K562 (cell line): ENCODE measurements around the gene CD248. TPM values are rescaled to one million over a fixed set of nuclear protein-coding genes. Genes with fewer than 3 reads are reported as not detected.

Source experiments
- ATAC-seq: fragments of 200-7000 bp; cut with Tn5 transposase; 3 replicates; pipeline ENCODE4 v1.9.1; 2020; ENCODE audit warnings: moderate library complexity
- BruUV-seq: library from RNA; stranded (reverse); fragments of 400-500 nt; replicated peaks from 2 replicates; lab custom pipeline; 2021; lab: Mats Ljungman, UMichigan
- CTCF ChIA-PET: fragments of 300-600 bp; formaldehyde crosslinking; extraction: SDS; loops from one replicate; lab custom pipeline; 2021; ENCODE audit warnings: low intra/inter-chr PET ratio; lab: Yijun Ruan, JAX
- POLR2A ChIA-PET: fragments of 300-600, 350-650 bp; sonication (Branson Sonifier 250); formaldehyde crosslinking; extraction: SDS; loops from one replicate; lab custom pipeline; 2021; ENCODE audit warnings: antibody characterized with exemption, inconsistent platforms; lab: Yijun Ruan, JAX
- DNase-seq, 4 experiments: peaks; one replicate each; pipeline versions ENCODE4 v3.0.0 to v3.0.0-alpha.2; 2011 to 2018; ENCODE audit warnings: low spot score in 3 of 4, mixed read lengths in 3 of 4; ENCODE audit errors: extremely low read depth in 1 of 4
- FAIRE-seq: peaks from 2 replicates; lab custom pipeline; 2011; peaks lifted over from hg19 to GRCh38; lab: Jason Lieb, UNC
- H2AFZ ChIP-seq: 2 replicates; pipeline ENCODE4 v1.6.0; 2011; ENCODE audit warnings: low read depth, low read length, control low read depth, inconsistent platforms
- H3K27ac ChIP-seq: fragments of 200-600 bp; 3 replicates; pipeline ENCODE4 v1.8.0; 2011; ENCODE audit warnings: low read depth, mild to moderate bottlenecking, control low read depth, inconsistent platforms, low read length, moderate library complexity, mixed read lengths; ENCODE audit errors: extremely low read depth
- H3K27me3 ChIP-seq, 2 experiments: fragments of 300-600 bp in 1 of 2; 2 replicates in 1 of 2; 3 replicates in 1 of 2; pipeline versions ENCODE4 v1.6.0 to v1.8.0; 2011; ENCODE audit warnings: inconsistent platforms in 2 of 2, low read length in 2 of 2, mild to moderate bottlenecking in 1 of 2, mixed read lengths in 1 of 2, moderate library complexity in 1 of 2; ENCODE audit not compliant: control insufficient read depth in 2 of 2, insufficient read depth in 2 of 2
- H3K36me3 ChIP-seq: fragments of 300-600 bp; 3 replicates; pipeline ENCODE4 v1.8.0; 2011; ENCODE audit warnings: mild to moderate bottlenecking, low read length, inconsistent platforms; ENCODE audit not compliant: control insufficient read depth, insufficient read depth
- H3K4me1 ChIP-seq, 2 experiments: fragments of 200-600 bp in 1 of 2; replicated peaks in 1 of 2; 2 replicates in 1 of 2; 3 replicates in 1 of 2; pipeline versions ENCODE4 v1.5.1 to v1.8.0; 2011; ENCODE audit warnings: inconsistent platforms in 2 of 2, low read length in 2 of 2, mild to moderate bottlenecking in 1 of 2, mixed read lengths in 1 of 2, moderate library complexity in 1 of 2; ENCODE audit not compliant: control insufficient read depth in 2 of 2, insufficient read depth in 2 of 2
- H3K4me2 ChIP-seq: 2 replicates; pipeline ENCODE4 v1.6.1; 2011; ENCODE audit warnings: low read length, control low read depth, inconsistent platforms, mixed read lengths; ENCODE audit not compliant: insufficient read depth
- H3K4me3 ChIP-seq: fragments of 200-600 bp; sonication (generic), shearing (Covaris generic); 2 replicates; pipeline ENCODE4 v1.5.1; 2016; ENCODE audit warnings: control low read depth, inconsistent platforms
- H3K79me2 ChIP-seq: fragments of 200-600 bp; 3 replicates; pipeline ENCODE4 v1.8.0; 2011; ENCODE audit warnings: low read length, inconsistent platforms; ENCODE audit not compliant: control insufficient read depth, insufficient read depth
- H3K9ac ChIP-seq, 2 experiments: 2 replicates each; pipeline versions ENCODE4 v1.6.0 to v1.6.1; 2011; ENCODE audit warnings: low read depth in 2 of 2, low read length in 2 of 2, control low read depth in 1 of 2, inconsistent platforms in 1 of 2, mild to moderate bottlenecking in 1 of 2, mixed read lengths in 1 of 2; ENCODE audit not compliant: insufficient read depth in 1 of 2
- H3K9me1 ChIP-seq: one replicate; pipeline ENCODE4 v1.6.0; 2011; ENCODE audit warnings: inconsistent platforms, mild to moderate bottlenecking, low read length, moderate library complexity; ENCODE audit not compliant: control insufficient read depth, insufficient read depth
- H3K9me3 ChIP-seq: replicated peaks from 2 replicates; pipeline ENCODE4 v1.5.1; 2011; ENCODE audit warnings: low read depth, low read length, inconsistent platforms; ENCODE audit not compliant: control insufficient read depth, insufficient read depth
- H4K20me1 ChIP-seq: replicated peaks from 2 replicates; pipeline ENCODE4 v1.6.1; 2011; ENCODE audit warnings: low read length, inconsistent platforms, mixed read lengths; ENCODE audit not compliant: control insufficient read depth, insufficient read depth
- BCOR ChIP-seq: fragments of 450-650 bp; IDR thresholded peaks from 2 replicates; pipeline ENCODE4 v1.6.1; 2016
- DIDO1 ChIP-seq: fragments of 450-650 bp; IDR thresholded peaks from 2 replicates; pipeline ENCODE4 v1.6.1; 2016; ENCODE audit warnings: low read depth, missing biosample characterization, missing genetic modification characterization
- KDM1A ChIP-seq, 2 experiments: fragments of 450-650 bp; IDR thresholded peaks; 2 replicates each; pipeline ENCODE4 v1.6.1; 2016; ENCODE audit warnings: mild to moderate bottlenecking in 2 of 2
- RBM25 ChIP-seq: fragments of 200-400 bp; formaldehyde crosslinking; IDR thresholded peaks from 2 replicates; pipeline ENCODE4 v1.6.1; 2018; ENCODE audit warnings: low read length, low read depth, moderate library complexity; ENCODE audit not compliant: severe bottlenecking
- RCOR1 ChIP-seq, 2 experiments: IDR thresholded peaks; 2 replicates each; pipeline ENCODE4 v1.6.1; 2012; ENCODE audit warnings: low read depth in 2 of 2, low read length in 2 of 2, borderline replicate concordance in 1 of 2, improper control_type of control experiment in 1 of 2
- SMARCA5 ChIP-seq: fragments of 450-650 bp; IDR thresholded peaks from 2 replicates; pipeline ENCODE4 v1.6.1; 2016
- TAL1 ChIP-seq: fragments of 450-650 bp; IDR thresholded peaks from 2 replicates; pipeline ENCODE4 v1.6.1; 2016; ENCODE audit warnings: mild to moderate bottlenecking
- ZNF121 ChIP-seq: sonication (generic); formaldehyde crosslinking; conservative IDR thresholded peaks from 2 replicates; pipeline ENCODE4 v1.8.0; 2022; ENCODE audit warnings: missing genetic modification reagents
- ZNF717 ChIP-seq: fragments of 250-450 bp; sonication (Bioruptor Pico); IDR thresholded peaks from 2 replicates; pipeline ENCODE4 v1.5.0; 2021
- WGBS: fragments of 100-300 bp; shearing (Covaris generic); methylation state at CpG from one replicate; pipeline ENCODE4 v1.1.6; 2016; ENCODE audit warnings: low coverage, mixed read lengths; ENCODE audit not compliant: insufficient coverage; ENCODE audit errors: missing lambda C conversion rate; 5-methylcytosine and 5-hydroxymethylcytosine counted together
- in situ Hi-C: fragments of 300-500 bp; cut with MboI; formaldehyde crosslinking; loops from 4 replicates; pipeline ENCODE4 v1.15.0; 2018; ENCODE audit warnings: inconsistent platforms, mixed read lengths
- intact Hi-C: fragments of 100-400 bp; cut with micrococcal nuclease; formaldehyde crosslinking; loops from 2 replicates; pipeline ENCODE4 v1.14.2; 2022
- polyA plus RNA-seq, 8 experiments: library from polyadenylated mRNA; depleted of rRNA in 4 of 8; stranded (reverse) in 5 of 8; unstranded in 3 of 8; fragments of >200 nt; fragmentation: Nextera tagmentation in 2 of 8; fragmentation: Illumina TruSeq in 1 of 8; extraction: Ambion mirVana in 2 of 8; extraction: Trizol in 1 of 8; gene quantifications; 2 replicates each; pipeline versions ENCODE4 v1.2.1 to v1.2.3, GENCODE V29; 2011 to 2014; ENCODE audit warnings: inconsistent platforms in 1 of 8, missing spikeins in 1 of 8
- total RNA-seq, 7 experiments: library from RNA; depleted of rRNA in 6 of 7; stranded (reverse); fragments of >200 nt in 6 of 7; fragmentation: Illumina TruSeq in 2 of 7; extraction: Trizol in 2 of 7; gene quantifications; 2 replicates each; pipeline versions ENCODE4 v1.2.1 to v1.2.3, GENCODE V29; 2011 to 2021; ENCODE audit warnings: low replicate concordance in 1 of 7
- TF ChIP-seq, protein P1 (sequence below): sonication (generic); formaldehyde crosslinking; IDR thresholded peaks from 2 replicates; pipeline ENCODE4 v1.8.0; 2022; ENCODE audit warnings: missing genetic modification reagents, mild to moderate bottlenecking, moderate library complexity, borderline replicate concordance
- TF ChIP-seq, protein P2 (sequence below): fragments of 250-450 bp; sonication (Bioruptor Pico); IDR thresholded peaks from 2 replicates; pipeline ENCODE4 v1.5.0; 2021; ENCODE audit warnings: mild to moderate bottlenecking, moderate library complexity

Gene CD248
- total and polyA plus RNA-seq, 9 of the 15 experiments (the other 6 are each of a cell fraction or from before 2014, with no cell fraction given) = 0.09 TPM; not detected in 8

DNA sequence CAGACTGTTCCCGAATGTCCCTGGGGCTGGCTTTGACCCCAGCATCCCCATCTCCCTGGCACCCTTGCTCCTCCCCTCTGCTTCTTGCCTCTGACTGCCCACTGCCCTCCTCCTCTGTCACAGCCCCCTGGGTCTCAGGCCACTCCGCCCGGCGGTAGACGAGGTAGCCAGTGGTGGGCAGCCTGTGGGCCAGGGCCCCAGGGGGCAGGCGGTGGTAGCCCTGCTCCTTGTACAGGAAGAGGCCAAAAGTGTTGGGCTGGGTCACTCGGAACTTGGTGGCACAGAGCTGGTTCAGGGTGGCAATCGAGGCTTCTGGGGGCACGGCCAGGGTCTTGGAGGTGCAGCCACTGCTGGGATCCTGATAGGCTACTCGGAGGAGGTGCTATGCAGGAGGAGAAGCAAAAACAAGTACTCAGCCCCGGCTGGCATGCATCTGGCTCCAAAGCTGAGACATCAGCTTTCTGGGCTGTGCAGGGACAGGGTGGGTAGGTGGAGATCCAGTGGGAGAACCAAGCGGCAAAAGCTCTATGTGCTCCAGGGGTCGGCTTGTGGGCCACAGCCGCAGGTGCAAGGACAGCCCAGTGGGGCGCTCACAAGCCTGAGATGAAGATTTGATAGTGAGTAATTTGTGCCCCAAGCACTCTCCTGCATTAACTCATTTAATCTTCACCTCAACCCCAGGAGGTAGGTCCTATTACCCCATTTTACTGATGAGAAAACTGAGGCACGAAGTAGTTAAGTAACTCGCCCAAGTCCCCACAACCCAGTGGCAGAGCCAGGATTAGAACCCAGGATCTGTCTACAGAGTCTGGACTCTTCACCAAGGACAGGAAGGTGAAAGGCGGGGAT lies 15.8 kb upstream of the CD248 start:
- no peaks in the 10 kb centered on the region for H3K9me1 ChIP-seq
- DNase-seq (no peak), ATAC-seq (no peak), FAIRE-seq (no peak)
- H3K27me3 ChIP-seq = no peaks in the 10 kb centered on the region
- peak overlapping the region in 1 of 2 experiments; percentile 61; a peak in 2 of 4 replicates for H3K9ac ChIP-seq
- H3K27ac ChIP-seq = no peak overlapping the region
- ChIA-PET POLR2A (interaction anchor here (0.9 to 1.5 kb wide), 3 partner anchors 9 to 24 kb away, joined by 3 to 6 read pairs (median 4); no protein-coding TSS in a partner anchor), CTCF (interaction anchor here (0.9 kb wide), 1 partner anchor 76 kb away, joined by 3 read pairs; no protein-coding TSS in a partner anchor)
- H3K4me3 ChIP-seq = no peak overlapping the region
- no peaks in the 10 kb centered on the region for H3K79me2 ChIP-seq
- WGBS = 43% methylated on average over 17 of the region's 18 CpGs
- 0 out of 2 replicates have a peak, but pooled peaks cover 3% of the 10 kb centered on the region for H4K20me1 ChIP-seq
- H3K4me1 ChIP-seq = peaks cover 27 to 80% of the 10 kb centered on the region in 2 experiments
- no peak overlapping the region for H2AFZ ChIP-seq
- no TSS peak for BruUV-seq
- TF ChIP-seq ZNF121 (CRISPR knock-in tag) (peak; percentile 49), SMARCA5 (peak; percentile 33; the same call in 1 of the 2 replicates), KDM1A (IDR thresholded peaks at IDR 0.05) (0 out of 4 replicates have a peak, but pooled peaks of 1 of the 2 experiments have one; percentile 41), TAL1 (no peak), ZNF717 (CRISPR knock-in tag) (no peak), BCOR (peak; percentile 74), RBM25 (peak; percentile 74), RCOR1 (IDR thresholded peaks at IDR 0.05; ENCODE audit: borderline replicate concordance in 1 of 2, low read depth in 2 of 2, low read length in 2 of 2) (peak in 1 of 2 experiments; percentile 17; a peak in 1 of 4 replicates), DIDO1 (tag) (no peak)
- TF ChIP-seq, protein P1, sequence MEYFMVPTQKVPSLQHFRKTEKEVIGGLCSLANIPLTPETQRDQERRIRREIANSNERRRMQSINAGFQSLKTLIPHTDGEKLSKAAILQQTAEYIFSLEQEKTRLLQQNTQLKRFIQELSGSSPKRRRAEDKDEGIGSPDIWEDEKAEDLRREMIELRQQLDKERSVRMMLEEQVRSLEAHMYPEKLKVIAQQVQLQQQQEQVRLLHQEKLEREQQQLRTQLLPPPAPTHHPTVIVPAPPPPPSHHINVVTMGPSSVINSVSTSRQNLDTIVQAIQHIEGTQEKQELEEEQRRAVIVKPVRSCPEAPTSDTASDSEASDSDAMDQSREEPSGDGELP (CRISPR knock-in tag) = no peak
- TF ChIP-seq, protein P2, sequence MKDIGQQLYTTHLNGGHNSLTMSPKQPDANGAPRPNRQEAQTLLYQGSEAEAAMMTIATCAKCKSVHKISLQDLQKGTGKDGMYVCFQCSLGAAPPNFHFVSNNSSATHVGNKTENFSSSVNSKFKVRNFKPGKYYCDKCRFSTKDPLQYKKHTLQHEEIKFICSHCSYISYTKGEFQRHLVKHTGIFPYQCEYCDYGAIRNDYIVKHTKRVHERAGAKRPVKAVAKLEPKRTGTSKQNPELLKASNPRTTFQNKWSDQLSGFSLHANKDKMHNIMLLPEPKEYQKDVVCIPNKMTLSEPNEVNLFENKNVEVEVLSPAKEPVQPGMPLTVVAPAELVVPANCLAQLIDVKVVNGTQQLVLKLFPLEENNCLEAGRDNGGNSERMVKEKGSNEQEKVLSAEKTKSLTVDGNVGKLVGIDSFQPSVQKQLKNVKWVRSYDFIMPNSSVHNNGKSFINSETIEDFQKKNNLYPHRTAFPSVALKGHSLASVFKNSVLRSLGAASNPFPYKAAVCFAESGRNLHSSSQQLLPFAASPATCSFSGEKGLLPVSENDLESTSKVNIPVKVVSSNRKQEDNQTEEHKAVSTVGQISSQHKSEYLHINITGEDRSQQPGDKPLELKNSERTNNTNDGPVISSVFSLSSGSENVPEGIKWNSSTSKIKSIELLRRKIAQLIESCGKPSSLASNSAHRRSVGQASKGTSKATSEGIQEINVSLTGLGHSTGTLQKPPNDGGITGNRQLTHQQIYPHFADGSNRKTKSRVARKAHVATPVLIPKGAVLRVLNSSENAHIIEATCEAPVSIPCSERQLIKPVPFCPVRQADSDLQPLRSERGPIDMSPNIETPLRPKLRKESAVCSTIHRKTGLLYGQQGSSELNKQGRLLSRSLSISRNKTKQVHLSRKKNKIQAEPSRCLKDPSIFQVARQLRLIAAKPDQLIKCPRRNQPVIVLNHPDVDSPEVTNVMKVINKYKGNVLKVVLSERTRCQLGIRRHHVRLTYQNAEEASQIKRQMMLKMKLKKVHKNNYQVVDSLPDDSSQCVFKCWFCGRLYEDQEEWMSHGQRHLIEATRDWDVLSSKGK (CRISPR knock-in tag) = no peak
- intact Hi-C loops (no loop called here), in situ Hi-C loops (no loop called here)
- no peak overlapping the region for H3K4me2 ChIP-seq
- no peaks in the 10 kb centered on the region for H3K9me3 ChIP-seq
- H3K36me3 ChIP-seq = peaks cover 8% of the 10 kb centered on the region; the same call in 1 of the 3 replicates
